ELR (cell line): Measurements from ENCODE around the gene RBM6.

Source experiments
- DNase-seq: peaks from one replicate; pipeline ENCODE4 v3.0.0-alpha.2; 2015; ENCODE audit warnings: low read depth

The RBM6 gene

DNA sequence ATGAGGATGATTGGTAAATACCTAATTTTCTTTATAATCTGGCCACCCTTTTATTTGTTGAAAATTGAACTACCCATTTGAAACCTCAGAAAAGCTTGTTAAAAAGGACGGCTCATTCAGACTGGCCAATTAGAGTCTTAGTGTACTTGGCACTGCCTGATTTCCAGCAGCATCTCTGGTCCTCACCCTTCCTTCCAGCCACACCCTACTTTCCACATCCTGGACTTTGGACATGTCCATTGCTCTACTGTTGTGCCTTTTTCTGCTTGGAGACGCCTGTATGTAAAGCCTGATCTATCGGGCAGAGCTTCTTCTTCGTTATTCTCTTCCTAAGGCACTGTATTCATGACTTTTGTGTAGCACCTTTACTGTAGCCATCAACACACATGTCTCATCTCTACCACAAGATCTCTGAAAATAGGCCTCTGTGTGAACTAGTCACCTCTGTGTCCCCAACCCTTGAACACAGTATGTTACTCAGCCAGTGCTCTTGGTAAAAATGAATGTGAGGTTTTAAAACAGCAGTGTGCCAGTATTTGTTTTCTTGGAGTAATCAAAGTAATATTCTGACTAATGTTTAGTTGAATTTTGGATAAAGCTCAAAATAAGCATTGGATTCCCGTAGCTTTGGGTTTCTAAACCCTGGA lies 155.5 kb downstream of the RBM6 start:
- no peak for DNase-seq

DNA sequence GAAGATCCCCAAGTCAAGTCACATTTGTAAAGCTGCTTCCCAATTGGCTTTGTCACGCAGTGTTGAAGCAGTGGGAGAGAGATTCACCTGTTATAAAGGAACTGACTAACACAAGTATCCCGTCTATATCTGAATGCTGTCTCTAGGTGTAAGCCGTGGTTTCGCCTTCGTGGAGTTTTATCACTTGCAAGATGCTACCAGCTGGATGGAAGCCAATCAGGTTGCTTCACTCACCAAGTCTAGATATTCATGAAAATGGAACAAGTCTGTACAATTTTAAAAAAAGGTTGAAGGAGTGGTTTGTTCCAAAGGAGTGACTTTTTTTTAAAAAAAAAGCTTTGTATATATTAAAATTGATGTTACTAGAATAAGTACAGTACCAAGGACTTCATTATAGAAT lies 160.4 kb downstream of the RBM6 start:
- no peak for DNase-seq

DNA sequence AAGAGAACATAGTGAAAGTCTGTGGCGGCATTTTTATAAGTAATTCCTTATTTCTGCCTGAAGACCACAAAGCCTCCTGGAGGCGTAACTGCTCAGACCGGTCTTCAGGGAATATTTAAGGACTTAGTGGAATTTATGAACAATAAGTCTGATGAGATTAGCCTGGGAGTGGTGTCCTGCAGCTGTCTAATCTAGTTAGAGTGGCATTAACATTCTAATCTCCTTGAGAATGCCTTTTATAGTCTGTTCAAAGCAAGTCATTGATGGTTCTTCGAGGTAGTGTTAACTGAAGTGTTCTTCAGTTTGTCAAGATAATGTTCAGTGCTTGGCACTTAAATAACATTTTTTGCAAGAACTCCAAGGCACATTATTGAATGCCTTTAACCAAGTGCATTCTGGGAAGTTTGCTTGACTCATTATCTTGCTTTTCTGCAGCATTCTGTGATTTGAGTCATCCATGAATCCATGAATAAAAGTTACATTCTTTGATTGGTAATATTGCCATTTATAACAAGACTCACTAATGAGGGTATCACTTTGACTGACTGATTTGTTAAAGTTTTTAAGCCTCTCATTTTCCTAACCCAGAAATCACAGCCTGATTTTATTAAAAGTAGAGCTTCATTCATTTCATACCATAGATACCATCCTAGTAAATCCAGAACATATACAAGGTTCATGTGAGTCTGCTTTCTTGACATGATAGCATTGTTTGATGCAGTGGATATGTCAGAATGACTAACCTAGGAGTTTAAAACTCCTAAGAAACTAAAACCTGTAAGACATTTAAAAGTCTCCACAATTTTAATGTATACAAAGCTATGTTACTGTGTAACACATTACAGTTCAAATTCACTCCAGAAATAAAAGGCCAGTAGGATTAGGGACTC lies 161.3 kb downstream of the RBM6 start:
- peak; percentile 51 for DNase-seq

DNA sequence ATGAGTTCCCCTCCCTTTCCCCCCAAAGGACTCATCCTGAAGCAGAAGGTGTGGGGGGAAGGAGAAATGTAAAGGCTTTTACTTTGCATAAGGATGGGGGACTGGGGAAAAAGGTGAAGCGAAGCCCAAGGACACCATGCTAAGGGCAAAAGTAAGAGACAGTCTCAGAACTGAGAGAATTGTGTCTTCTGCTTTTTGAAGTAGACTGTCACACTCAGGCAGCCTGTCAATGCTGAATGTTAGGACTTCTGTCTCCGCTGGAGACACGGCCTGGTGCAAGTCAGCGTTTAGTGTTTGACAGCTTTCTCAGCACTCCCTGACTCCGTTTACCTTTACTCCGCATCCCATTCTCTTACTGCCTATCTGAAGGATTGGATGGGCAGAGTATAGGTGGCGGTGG lies 162.6 kb downstream of the RBM6 start:
- DNase-seq, result no peak

DNA sequence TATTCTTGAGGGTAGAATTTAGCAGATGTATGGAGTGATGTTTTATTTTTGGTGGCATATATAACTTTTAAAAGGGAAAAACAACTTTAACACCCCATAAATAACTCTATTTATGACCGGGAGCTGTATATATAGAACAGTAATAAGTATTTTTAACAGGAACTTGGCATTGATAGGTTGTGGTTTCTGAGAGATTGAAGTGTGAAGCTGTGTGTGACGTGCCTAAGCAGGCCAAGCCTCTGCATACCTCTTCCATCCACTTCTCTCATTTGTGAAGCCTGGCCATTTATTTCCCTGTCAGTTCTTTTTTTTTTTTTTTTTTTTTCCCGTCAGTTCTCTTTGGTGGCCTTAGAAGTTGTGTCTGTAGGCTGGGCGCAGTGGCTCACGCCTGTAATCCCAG lies 171.8 kb downstream of the RBM6 start:
- no peak for DNase-seq

DNA sequence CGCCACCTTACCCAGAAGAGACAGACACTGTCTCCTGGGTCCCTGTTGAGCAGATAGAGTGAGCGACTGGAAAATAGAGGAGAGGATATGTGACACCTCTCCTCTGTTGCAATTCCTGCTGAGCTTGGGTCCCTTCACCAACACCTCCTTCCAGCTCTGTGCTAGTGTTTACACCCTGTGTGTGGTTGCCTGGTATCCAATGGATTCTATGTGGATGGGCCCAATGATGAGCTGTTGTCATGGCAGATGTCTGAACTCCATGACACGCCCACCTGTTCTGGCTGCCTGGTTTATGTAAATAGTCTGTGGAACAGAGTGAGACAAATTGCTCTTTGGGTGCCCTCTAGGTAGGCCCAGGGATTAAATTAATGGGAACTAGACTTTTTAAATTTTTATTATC lies 172.5 kb downstream of the RBM6 start:
- no peak for DNase-seq

DNA sequence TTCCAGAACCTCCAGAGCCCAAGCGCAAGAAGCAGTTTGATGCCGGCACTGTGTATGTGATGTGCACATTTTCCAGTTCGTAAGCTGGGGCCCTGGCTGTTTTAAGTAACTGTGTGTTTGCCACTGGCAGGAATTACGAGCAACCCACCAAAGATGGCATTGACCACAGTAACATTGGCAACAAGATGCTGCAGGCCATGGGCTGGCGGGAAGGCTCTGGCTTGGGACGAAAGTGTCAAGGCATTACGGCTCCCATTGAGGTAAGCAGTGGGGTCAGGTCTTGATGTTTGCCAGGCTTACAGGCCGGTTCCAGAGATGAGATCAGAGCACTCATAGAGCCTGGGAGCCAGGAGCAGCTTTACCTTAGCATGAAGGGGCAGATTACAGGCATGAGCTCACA lies 177.2 kb downstream of the RBM6 start:
- no peak for DNase-seq

DNA sequence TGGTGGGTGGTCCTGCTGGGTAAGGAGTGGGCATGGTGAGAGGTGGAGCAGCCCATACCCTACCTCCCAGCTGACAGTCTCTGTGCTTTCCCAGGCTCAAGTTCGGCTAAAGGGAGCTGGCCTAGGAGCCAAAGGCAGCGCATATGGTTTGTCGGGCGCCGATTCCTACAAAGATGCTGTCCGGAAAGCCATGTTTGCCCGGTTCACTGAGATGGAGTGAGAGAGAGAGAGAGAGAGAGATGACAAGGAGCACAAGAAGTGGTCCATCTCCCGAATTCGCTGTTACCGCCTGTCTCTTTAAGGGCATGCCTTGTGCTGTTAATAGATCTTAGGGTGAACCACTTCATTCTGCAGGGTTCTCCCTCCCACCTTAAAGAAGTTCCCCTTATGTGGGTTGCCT lies 178.3 kb downstream of the RBM6 start:
- DNase-seq, result no peak

DNA sequence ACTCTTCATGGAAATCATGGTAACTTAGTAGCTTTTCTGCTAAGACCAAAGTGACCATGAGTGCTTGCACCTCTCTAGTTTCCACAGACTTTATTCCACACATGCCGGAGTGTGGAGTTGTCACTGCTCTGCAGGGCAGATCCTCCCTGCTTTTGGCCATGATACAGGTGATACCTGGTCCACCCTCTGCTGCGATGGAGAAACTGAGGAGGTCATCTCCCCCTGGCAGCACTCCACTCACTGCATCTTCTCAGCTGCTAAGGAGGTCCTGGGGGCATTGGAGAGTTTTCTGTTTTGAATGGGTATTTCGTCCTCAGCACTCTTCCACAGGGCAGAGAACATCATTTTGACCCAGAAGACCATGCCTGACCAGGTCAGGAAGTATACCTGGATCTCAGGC lies 179.8 kb downstream of the RBM6 start:
- DNase-seq, result no peak

DNA sequence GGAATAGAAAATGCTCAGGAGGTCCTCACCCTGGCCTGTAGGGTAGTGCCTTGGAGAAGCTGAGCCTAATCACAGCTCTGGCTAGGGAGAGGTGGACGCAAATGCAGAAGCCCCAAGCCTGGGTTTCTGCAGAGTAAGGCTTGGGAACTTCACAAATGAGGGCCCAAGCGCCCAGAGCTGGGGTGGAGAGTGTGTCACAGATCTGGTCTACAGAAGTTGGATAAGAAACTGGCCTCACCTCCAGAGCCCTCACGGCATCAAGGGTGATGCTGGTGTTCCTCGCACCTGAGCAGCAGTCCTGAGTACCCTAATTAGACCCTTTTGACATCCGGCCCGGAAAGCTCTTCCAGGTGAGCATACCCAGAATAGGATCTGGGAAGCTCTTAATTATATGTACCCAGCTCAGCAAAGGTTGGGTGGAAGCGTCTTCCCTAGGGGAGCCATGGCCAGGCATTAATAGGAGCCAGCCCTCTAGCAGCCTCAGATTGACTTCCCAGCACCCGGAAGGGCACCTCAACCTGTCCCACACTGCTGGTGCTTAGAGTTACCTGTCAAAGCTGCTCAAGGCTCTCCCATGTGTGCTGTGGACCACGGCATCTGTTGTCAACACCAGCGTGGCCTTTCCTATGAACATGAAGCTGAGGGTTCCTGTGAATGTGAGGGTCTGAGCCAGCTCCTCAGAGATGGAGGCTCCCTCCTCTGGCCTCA lies 180.6 kb downstream of the RBM6 start:
- DNase-seq, result no peak

DNA sequence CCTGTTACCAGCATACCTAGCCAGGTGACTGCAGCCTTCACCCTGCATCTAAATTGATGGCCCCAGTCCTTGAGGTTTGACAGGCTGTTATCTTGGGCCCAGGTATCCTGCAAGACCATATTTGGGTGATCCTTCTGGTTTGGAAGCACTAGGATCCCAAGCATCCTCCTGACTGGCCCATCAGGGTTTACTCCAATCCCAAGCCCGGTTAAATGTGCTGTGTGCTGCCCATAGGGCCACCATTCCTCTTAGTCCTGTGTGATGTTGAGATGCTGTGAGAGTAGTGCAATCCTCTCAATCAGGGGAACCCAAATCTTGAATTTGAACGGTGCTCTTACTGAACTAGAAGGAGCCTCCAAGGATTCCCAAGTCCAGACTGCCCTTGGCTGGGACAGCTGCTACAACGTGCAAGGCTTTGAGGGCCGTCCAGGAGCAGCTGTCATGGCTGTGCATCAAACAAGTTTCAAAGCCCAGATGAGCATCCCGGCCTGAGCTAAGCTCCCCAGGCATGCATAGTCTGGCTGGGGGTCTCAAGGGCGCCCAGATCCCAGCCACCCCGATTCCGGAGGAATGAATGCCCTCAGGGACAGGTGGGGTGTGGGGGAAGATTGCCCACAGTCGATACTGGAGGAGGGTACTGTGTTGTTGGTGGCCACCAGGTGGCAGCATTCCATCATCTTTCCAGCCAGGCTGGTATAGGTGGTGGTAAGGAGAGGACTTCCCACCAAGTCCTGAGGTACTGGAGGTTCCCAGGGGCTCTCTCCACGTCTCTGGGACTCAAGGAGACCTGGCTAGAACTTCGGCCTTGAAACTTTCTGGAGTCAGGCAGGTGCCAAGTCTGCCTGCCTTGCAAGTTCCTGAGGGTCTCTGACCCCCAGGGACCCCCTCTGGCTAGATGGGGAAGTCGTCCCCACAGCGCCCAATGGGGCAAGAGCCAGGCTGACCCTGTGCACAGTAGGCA lies 181.4 kb downstream of the RBM6 start:
- DNase-seq, result peak; percentile 83

DNA sequence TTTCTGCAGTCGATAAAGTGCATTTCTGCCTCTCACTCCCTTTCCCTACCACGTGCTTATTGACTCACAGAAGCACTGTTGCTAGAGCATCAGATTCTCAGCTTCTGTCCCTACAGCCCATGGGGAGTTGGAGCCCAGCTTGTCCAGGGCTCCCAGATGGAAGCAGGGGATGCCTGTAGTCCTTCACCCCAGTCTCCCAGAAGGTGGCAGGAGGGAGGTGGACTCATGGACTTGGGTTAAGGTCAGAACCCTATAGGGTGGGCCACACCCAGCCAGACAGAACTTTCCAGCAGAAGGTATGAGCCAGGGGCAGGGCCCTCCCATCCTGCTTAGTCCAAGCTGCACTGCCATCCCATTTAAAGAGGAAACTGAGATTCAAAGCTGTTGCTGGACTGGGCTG lies 182.1 kb downstream of the RBM6 start:
- peak; percentile 34 for DNase-seq

DNA sequence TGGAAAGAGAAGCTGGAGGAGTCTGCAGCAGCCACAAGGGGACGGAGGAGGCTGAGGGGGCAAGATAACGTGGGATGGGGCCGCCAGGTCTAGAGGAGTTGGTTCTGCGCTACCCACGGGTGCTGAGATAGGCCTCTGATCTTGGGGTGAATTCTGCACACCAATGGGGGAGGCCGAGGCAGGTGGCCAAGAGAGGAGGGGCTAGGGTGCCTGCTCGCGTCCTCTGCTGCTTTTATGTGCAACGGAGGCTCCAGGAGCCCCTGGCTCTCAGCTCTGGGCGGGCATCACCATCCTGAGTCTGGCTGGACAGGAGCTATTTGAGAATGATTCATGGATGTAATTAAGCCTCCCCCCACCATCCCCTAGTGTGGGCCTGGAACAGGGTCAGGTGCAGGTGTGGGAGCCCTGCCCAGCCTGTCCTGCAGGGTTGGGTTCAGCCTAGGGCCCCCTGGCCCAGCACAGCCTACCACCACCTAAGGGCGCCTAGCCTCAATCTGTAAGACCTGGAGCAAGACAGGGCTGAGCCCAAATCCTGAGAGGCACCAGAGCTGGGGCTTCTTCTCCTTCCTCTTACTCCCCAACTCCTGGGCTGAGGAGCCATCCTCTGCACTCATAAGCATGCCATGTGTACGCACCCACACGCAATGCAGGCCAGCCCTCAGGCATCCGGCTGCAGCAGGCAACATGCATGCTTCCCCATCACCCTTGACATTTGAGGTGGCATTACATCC lies 182.9 kb downstream of the RBM6 start:
- peak; percentile 12 for DNase-seq

DNA sequence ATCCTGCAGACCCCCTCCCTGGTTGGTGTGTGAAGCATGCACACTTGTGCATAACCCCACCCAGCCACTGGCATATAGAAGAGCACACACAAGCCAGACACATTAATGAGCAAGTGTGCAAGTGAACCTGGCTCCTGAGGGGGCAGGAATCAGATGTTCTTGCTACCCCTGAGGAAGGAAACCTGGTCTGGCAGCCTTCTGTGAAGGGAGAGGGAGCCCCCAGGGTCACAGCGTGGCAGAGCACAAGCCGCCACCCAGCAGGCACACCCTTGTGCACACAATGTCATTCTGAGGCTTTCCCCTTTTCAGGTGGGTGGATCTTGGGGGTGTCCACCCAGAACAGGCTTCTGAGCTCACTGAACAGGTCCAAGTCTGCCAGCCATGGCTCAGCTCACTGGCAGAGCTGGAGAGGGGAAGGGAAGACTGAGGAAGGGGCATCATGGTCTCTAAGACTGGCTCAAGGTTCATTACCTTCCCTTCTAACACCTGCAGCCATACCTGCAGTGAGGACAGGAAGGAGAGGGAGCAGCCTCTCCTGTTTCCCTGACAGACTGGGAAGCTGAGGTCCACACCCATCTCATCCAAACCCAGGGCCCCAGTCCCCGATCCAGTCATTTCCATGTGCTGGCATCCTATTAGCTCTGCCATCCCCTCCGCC lies 183.6 kb downstream of the RBM6 start:
- DNase-seq, result peak; percentile 8

DNA sequence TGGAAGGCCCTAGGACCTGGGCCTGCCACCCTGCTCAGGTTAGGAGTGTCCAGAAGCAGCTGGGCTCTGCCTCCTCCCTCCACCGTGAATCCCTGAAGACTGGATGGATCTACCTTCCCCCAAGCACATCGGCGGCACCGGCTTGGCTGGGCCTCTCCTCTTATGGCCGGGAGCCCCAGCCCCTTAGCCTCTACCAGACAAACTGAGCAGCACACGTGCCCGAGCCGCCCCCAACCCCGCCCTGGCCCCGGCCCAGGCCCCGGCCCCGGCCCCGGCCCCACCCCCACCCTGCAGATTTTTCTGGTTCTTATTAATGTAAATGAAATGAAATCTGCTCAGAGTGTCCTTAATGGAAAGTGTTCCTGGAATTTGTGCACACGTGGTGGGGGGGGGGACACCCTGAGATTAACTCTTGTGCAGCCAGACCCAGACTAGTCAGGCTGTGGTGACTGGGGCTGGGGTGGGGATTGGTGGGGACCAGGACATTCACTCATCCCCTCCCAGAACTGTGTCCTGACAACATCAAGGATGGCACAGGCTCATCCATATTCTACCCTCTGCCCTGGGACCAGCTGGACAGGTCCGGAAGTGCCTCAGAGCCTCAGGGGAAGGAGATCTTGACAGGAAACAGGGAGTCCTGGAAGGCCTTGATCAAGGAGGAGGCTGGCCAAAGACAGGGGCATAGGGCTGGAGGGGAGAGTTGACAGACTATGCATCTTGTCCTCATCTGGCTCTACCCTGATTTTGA lies 184.3 kb downstream of the RBM6 start:
- peak; percentile 60 for DNase-seq

DNA sequence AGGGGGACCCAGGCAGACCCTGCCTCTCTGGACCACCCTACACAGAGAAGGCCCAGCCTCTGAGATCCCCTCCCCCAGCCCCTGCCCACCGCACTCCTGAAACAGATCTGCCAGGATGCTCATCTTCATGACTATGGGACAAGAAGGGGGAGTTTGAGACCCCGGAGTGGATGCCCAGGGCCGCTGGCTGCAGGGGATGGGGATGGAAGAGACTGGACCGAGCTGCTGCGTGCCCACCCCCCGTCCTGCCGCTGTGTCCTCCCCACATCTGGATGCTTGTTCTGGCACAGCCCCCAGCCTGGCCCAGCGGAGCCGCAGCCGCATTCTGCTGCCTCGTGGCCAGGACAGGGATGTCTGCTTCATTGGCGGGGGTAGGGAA lies 184.8 kb downstream of the RBM6 start:
- DNase-seq, result no peak

DNA sequence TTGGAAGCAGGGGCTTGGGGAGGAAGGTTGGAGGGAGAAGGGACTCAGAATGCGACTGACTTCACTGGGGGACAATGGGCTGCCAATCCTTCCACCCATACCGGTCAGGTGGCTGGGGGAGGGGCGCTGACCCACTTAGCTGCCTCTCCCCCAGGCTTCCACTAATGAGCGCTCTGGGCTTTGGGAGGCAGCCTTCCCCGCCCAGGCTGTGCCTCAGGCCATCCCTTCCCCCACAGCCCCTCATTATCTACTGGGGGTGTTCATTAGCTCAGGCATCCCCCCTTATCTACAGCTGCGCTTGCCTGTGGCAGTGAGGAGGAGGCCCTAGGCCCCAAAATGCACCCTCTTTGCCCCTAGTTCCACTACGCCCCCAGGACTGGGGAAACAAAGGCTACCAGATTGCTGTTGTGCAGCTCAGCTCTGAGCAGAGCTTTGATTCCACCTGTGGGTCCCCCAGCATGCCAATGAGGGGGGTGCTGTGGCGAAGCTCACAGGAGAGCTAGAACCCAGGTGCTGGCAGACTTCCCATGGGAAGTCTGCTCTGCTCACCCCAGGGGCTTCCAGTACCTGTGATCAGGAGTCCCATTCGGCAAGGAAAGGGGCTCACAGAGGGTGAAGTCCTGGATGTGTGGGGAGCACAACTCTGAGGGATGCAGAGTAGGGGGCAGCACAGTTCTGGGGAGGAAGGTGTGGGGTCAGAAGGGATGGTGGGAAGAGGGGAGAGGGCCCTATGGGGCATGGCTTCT lies 185.8 kb downstream of the RBM6 start:
- no peak for DNase-seq

DNA sequence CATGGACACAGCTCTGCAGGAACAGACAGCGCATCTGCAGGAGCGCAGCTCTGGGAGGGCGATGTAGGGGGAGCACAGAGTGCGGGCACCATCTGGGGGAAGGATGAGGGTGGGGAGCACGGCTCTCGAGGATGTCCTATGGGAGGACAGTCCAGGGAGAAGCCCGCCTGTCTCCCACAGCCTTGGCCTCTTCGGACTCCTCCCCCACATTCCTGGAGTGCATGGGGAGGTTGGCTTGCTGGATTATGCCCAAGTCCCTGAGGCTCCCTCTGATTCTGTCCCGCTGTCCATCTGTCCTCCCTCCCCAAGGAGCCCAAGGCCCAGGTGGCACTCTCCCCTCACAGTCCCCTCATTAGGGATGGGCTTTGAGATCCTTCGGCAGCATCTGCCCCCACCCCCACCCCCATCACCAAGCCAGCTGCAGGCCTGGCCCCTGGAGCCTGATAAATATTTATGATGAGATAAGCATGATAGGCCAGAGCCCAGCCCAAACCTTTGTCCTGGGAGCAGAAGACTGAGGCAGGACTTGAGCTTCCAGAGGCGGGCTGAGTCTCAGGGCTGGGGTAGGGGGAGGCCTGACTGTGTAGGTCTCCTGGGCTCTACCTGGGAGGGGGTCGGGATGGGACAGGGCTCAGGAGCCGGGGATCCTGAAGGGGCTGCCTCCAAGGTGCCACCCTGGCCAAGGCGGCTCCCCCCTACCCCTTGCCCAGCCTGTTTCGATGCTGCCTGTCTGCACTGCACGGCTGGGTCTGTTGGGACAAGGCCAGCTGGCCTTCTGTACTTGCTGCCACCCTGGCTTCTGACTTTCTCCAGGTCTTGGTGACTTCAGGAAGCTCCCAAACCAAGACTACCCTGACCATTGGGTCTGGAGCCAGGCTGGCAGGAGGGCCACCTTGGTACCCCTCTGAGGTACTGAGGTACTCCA lies 186.6 kb downstream of the RBM6 start:
- DNase-seq, result peak; percentile 51
